HG02610 (cell line): ENCODE data around the gene DTX2.
"Not testable (repeated sequence)": the region's sequence is repeated elsewhere in the genome, so short reads cannot be mapped to it uniquely, and the experiment has no call there.

Experiments
- ATAC-seq: cut with Tn5 transposase; IDR thresholded peaks from one replicate; pipeline ENCODE4 v1.9.1; 2021; ENCODE audit warnings: mild to moderate bottlenecking, moderate library complexity; ENCODE audit not compliant: unreplicated experiment

The DTX2 gene

GRCh38 chr7:76442664-76443446, 18.7 kb upstream of the DTX2 start:
- ATAC-seq = not testable (repeated sequence)

GRCh38 chr7:76443846-76444245, 17.7 kb upstream of the DTX2 start:
- ATAC-seq = peak; percentile 47

- peak; percentile 92 for ATAC-seq
Observed at GRCh38 chr7:76445577-76446008, 15.9 kb upstream of the DTX2 start.

GRCh38 chr7:76457017-76457416, 4.5 kb upstream of the DTX2 start:
- not testable (repeated sequence) for ATAC-seq

- ATAC-seq = not testable (repeated sequence)
Observed at GRCh38 chr7:76458504-76458903, 3.0 kb upstream of the DTX2 start.

- not testable (repeated sequence) for ATAC-seq
Observed at GRCh38 chr7:76460767-76461166, 742 bp upstream of the DTX2 start.

- ATAC-seq = not testable (repeated sequence)
Observed at GRCh38 chr7:76462271-76462882, 868 bp downstream of the DTX2 start.

- ATAC-seq = not testable (repeated sequence)
Observed at GRCh38 chr7:76464959-76465358, 3.5 kb downstream of the DTX2 start.

GRCh38 chr7:76465950-76466349, 4.4 kb downstream of the DTX2 start:
- ATAC-seq = peak; percentile 22

GRCh38 chr7:76467743-76468404, 6.4 kb downstream of the DTX2 start:
- ATAC-seq = not testable (repeated sequence)

- not testable (repeated sequence) for ATAC-seq
Observed at GRCh38 chr7:76471556-76472221, 10.2 kb downstream of the DTX2 start.

- not testable (repeated sequence) for ATAC-seq
Observed at GRCh38 chr7:76473097-76473496, 11.6 kb downstream of the DTX2 start.

GRCh38 chr7:76476280-76476679, 14.8 kb downstream of the DTX2 start:
- ATAC-seq = not testable (repeated sequence)

GRCh38 chr7:76476742-76477474, 15.4 kb downstream of the DTX2 start:
- ATAC-seq = not testable (repeated sequence)

- ATAC-seq = peak; percentile 62
Observed at GRCh38 chr7:76479628-76480027, 18.1 kb downstream of the DTX2 start.

- ATAC-seq = not testable (repeated sequence)
Observed at GRCh38 chr7:76480403-76481253, 19.1 kb downstream of the DTX2 start.

- ATAC-seq = not testable (repeated sequence)
Observed at GRCh38 chr7:76482660-76483059, 21.2 kb downstream of the DTX2 start.

- not testable (repeated sequence) for ATAC-seq
Observed at GRCh38 chr7:76483081-76483480, 21.6 kb downstream of the DTX2 start.

GRCh38 chr7:76484456-76484855, 22.9 kb downstream of the DTX2 start:
- ATAC-seq = not testable (repeated sequence)
